HG03108 (cell line): ENCODE results near the gene STOML1.
A peak's percentile ranks its signal among the peaks of the same experiment; 100 is the strongest.
"Not testable (repeated sequence)": the region's sequence is repeated elsewhere in the genome, so short reads cannot be mapped to it uniquely, and the experiment has no call there.

ENCODE experiments used
- ATAC-seq: cut with Tn5 transposase; IDR thresholded peaks from one replicate; pipeline ENCODE4 v1.9.1; 2021; ENCODE audit warnings: moderate library complexity; ENCODE audit not compliant: unreplicated experiment

The STOML1 gene

DNA sequence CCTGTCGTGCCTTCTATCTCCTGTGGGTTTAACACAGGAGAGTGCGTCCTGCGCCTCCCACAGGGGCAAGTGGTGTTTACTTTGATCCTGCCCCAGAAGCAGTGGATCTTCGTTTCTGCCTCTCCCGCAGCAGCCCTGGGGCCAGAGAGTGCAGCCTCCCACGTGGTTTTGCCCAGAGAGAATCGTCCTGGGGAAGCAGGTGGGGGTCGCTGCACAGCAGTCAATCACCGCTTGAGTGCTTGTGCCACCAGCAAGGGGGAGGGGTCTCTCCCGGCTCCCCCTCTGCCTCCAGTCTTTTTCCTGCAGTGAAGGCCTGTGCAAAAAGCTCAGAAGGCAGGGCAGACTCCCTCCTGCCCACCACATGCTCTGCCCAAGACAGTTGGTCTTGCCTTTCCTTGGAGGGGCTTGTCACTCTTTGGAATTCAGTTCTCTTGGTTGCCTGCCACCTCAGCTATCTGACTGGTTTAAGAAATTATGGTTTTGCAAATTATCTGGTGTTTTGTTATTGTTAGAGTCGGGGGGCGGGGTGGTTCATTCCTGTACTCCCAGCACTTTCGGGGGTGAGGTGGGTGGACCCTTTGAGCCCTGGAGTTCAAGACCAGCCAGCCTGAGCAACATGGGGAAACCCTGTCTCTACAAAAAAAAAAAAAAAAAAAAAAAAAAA is 26.9 kb downstream of the STOML1 start:
- peak; percentile 15 for ATAC-seq

DNA sequence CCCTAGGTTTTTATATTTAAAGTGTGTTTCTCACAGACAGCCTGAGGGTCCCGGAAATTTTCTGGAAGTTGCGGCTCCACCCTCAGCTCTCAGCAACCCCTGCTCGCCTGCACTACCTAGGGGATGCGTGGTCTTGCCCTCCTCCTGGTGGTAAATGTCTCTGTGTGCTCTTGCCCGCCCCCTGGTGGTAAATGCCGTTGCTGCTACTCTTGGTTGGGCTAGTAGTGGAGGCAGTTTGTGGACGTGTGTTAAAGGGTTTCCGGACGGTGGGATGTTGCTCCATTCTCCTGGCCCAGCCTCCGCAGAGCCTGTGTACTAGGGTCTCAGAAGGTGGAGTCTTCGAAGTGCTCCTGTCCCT is 27.4 kb downstream of the STOML1 start:
- no peak for ATAC-seq

DNA sequence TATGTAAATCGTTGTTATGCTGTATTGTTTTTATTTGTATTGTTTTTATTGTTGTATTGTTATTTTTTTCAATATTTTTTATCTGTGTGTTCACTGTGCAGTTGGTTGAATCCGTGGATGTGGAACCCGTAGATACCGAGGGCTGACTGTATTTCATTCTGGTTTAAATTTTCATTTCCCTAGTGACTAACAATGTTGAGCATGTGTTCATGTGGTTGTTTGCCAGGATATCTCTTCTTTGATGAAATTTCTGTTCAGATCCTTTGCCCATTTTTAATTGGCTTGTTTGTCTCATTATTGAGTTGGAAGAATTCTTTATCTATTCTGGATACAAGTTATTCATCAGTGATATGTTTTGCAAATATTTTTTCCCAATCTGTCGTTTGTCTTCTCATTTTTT is 29.7 kb downstream of the STOML1 start:
- no peak for ATAC-seq

DNA sequence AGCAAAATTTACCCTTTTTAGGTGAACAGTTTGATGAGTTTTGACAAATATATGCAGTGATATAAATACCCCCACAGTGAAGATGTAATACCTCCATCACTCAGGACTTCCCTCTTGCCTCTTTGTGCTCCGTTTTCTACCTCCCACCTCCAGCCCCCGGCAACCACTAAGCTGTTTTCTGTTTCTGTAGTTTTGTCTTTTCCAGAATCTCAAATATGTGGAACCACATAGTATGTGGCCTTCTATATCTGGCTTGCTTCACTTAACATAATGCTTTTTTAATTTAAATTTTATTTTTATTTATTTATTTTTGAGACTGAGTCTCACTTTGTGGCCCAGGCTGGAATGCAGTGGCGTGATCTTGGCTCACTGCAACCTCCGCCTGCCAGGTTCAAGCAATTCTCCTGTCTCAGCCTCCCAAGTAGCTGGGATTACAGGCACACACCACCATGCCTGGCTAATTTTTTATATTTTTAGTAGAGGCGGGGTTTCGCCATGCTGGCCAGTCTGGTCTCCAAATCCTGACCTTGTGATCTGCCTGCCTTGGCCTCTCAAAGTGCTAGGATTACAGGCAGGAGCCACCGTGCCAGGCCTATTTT is 31.5 kb downstream of the STOML1 start:
- not testable (repeated sequence) for ATAC-seq

DNA sequence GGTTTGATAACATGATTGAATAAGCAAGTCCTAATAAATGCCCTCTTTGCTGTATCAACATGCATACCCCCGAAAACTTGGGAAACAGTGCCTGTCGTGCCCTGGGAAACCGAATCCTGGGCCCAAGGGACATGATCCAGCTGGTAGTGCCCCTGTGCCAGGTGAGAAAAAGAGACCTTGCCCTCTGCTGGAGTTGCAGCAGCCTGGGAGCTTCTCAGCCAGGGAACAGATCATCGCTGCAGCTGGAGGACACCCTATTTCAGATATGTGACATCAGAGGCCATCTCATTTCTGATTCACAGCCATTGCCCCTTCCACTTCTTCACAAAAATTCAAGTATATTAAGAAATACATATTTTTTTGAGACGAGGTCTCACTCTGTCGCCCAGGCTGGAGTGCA is 32.3 kb downstream of the STOML1 start:
- no peak for ATAC-seq

DNA sequence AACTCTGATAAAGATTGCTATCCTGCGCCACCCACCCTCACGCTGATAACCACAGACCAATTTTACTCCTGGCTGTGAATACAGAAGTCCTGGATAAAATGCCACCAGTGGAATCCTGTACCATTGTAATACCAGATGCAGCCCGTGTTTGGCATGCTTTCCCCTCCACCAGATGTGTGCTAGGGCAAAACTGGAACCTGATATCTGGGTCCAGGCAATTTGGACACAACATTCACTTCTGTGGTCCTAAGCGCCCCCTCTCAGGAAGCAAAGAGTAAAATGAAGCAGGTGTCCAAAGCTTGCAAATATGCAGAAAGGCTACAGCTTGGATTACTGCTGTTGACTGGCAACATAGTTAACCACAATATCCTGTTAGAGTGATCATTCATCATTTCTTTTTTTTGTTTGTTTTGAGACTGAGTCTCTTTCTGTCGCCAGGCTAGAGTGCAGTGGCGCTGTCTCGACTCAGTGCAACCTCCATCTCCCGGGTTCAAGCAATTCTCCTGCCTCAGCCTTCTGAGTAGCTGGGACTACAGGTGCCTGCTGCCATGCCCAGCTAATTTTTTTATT is 33.0 kb downstream of the STOML1 start:
- no peak for ATAC-seq

DNA sequence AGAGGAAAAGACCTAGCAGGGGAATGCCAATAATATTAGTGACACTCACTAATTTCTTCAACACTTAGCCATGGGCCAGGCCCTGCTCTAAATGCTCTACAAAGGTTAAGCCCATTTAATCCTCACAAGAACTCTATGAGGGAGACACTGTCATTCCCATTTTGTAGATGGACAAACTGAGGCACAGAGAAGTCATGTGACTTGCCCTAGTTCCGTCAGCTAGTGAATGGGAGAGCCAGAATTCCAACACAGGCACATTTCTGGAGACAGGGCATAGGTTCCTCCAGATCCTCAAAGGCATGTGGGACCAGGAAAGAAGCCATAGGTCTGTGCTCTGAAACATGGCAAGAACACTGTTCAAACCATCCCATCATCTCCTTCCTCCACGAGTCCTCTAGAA is 34.3 kb downstream of the STOML1 start:
- ATAC-seq, result no peak

DNA sequence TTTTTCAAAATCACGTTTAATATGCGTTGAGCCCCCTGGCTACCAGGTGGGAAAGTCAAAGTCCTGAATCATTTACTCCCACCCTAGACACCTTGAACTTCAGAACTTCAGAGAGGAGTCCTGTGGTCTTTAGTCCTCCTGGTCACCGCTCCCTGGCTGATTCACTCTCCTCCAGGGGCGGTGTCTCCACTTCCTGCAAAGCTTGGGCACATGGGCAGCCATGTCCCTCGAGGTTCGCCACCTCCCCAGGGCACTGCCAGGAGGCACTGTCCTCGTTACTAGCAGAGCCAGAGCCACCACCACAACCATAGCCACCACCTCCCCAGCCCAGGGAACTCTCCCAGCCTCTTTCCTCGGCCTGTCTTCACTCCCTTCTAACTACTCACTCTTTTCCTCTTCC is 34.8 kb downstream of the STOML1 start:
- no peak for ATAC-seq

DNA sequence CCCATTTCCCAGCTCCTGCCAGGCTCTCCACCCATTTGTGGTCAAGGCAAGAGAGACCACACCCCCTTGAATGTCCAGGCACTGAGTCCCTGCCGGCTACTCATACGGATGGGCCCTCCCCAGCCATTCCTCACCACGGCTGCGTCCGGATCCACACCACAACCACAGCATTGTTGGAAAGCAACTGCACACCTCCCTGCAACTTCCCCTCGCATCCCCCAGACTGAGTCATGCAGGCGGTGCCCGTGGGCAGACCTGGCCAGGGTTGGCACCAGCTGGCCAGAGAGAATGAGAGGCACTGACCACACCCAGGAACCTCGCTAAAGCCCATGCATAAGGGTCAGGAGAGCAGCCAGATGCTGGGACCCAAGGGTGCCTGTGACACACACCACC is 35.4 kb downstream of the STOML1 start:
- no peak for ATAC-seq

DNA sequence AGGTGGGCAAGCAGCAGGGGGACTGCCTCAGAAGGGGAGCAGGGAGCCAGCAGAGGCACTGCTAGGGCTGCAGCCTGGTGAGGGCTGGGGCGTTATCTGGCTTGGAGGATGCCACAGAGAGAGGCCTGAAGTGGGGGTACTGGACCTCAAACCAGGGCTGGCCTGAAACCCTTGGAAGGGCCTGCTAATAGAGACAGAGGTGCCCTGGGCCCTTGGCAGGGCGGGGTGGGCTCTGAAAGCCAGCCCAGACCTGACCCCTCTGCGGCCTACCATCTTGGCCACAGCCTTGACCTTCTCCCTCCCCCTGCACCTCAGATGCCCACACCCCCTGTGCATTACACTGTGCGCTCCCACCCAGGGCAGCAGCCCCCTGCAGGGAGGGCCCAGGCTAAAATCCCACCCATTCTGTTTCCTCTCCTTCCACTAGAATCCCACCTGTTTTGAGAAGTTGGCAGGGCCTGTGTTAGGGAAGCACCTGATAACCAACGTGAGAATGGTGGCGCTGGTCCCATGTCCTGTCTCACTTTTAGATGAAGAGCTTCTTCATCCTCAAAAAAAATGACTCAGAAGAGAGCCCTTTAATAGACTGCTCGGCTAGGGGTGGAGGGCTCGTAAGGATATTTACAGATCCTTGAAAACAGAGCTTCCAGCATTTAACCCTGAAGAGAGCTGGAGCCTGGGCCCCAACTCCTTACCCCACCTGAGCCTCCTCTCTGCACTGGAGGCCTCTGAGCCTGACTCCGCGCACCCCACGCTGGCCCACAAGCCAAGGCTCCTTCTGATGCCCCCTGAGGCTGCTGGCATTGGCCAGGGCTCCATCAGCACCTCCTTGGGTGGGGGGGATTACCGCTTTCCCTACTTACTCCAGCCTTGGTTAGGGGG is 36.0 kb downstream of the STOML1 start:
- no peak for ATAC-seq

DNA sequence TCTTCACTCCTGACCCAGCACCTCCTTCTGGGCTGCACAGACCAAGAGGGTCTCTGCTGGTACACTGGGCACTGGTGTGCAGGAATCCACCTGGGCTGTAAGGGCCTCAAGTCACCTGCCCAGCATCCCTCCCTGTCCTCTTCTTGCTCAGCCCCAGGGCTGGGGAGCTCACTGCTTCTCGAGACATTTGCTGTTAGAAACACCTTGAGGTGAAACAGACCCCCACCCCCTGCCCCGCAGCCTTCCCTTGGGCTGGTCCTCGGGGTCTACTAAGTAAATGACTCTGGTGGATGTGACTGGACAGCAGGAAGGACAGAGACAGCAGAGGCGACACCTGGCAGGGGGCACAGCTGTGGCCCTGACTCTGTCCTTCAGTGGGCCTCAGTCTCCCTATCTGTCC is 36.8 kb downstream of the STOML1 start:
- no peak for ATAC-seq

DNA sequence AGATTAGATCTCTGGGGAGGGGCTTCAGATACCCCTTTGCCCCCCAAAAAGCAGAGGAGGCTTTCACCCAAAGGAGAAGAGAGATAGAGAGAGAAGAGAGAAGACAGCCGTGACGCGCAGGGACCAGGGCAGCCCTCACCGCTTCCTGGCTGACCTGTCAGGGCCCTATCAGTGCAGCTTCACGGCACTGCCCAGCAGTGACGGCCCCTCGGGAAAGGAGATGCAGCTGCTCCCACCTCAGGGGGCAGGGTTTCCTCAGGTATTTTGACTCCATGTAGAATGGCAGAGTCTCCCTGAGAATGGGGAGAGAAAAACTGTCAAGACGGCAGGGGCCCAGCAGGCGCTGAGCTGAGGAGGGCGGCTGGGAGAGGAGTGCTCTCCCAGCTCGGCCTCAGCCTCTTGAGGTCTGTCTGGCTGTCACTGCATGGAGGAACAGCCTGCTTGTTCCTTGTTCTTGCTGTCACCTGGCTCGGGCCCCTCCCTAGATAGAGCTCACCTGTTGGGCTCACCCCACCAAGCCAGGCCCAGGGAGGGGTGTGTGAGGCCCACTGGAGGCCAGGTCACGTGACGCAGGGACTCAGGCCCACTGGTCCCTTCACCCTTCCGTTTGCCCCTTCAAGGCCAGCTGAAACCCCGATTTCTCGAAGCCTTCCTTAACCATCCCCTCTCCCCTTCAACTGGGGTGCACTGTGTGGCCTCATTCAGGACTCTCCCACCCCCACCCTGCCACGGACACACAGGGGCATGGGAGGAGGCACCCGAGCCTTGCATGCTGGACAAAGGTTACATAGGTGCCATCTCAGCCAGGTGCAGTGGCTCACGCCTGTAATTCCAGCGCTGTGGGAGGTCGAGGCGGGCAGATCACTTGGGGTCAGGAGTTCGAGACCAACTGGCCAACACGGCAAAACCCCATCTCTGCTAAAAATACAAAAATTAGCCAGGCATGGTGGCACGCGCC is 37.6 kb downstream of the STOML1 start:
- no peak for ATAC-seq

DNA sequence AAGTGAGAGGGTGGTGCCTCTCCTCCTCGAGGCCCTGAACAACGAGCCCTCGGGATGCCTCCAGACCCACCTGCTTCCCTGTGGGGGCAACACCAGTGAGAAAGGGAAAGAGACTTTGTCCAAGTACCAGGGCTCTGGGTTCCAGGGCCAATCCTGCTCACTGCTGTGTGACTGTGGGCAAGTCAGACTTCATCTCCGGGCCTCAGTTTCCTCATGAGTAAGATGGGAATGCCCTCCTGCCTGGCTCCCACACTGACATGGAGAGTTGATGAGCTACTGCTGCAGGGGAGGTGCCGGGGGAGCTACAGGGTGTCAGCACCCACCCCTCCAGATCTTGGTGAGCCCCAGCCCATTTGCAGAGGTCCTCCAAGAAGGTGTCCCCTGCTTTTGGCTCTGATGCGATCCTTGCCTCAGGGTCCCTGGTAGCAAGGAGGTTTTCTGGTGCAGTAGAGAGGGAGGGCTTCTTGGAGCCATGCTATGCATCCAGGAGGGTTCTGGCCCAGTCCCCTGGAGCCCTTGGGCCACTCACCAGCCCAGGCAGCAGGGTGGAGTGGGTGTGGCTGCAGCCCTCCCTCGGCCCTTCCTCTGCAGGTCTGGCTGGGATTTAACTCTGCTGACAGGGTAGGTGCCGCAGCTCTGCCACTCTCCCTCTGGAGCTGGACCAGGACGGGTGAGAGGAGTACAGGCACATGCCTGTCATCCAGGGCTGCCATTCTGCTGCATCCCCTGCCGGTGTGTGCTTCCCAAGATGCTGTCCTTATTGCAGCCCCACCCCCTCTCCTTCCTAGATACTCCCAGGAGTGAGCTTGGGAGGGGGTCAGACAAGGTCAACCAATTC is 39.0 kb downstream of the STOML1 start:
- ATAC-seq, result no peak

DNA sequence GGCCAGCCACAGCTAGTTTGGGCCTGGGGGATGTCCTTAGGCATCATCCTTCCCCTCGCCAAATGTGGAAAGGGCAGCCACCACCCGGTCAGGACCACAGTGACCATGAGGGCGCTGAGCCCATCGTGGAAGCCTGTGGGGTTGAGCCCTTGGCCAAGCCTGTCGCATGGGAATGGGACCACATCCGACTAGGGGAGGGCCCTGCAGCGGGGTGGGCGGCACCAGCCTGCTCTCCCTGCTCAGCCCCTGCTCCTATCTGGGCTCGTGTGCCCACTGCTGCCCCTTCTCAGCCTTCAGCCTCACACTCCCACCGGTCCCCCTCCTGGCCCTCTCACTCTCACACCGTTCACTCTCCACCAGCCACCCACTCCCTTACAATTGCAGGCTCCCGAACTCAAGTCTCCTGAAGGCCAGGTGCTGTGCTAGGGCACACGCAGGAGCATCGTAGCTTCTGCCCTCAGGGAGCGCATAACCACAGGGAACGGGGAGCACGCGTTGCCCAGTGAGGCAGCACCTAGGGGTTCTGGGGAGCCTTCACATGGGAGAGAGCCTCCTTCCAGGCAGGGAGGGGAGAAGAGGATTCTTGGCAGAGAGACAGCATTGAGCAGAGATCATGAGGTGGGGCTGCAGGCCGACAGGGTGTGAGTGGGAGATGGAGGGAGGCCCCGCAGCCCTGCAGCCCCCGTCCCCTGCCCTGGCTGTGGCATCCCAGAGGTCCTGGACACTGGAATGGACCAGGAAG is 39.8 kb downstream of the STOML1 start:
- ATAC-seq, result no peak

DNA sequence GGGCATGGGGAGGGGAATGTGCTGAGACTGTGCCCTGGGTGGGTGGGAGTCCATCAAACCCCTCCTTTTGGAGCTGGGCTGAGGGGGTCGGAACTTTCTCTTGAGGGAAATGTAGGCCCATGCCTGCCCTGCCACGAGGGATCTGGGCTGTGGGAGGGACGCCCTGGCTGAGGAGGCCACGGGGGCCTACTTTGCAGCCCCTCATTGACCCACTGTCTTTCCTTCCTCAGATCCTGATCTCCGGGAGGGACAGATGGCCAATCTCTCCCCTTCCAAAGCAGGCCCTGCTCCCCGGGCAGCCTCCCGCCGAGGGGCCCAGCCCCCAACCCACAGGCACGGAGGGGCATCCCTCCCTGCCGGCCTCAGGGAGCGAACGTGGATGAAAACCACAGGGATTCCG is 40.5 kb downstream of the STOML1 start:
- no peak for ATAC-seq

DNA sequence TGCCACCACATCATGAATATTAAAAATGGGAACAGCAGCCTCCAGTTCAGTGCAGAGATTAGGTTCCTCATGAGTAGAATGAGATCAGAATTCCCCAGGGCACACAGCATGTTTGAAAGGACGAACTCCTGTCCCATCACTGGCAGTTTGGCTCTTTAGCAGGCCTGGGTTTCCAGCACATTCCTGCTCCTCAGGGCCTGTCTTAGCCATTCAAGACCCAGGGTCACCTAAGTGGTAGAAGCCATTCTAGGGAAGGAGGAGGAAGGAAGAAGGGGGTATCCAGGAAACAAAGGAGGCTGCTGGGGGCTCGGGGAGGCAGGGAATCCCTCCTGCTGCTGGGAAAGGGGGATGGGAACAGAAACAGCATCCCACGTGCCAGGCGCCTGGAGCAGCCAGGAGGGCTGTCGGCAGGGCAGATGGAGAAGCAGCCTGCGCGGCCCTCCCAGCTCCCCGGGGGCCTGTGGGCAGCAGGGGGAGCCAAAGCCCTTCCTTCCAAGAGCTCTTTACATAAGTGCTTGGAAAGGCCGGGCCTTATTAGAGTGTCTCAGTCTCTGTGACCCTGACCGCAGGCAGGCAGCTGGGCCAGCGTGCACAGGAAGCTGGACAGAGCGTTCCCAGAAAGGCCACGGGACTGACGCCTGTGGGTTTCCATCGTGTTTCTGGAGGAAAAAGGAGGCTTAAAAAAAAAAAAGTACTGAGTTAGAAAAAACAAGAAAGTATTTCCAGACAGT is 41.1 kb downstream of the STOML1 start:
- no peak for ATAC-seq

DNA sequence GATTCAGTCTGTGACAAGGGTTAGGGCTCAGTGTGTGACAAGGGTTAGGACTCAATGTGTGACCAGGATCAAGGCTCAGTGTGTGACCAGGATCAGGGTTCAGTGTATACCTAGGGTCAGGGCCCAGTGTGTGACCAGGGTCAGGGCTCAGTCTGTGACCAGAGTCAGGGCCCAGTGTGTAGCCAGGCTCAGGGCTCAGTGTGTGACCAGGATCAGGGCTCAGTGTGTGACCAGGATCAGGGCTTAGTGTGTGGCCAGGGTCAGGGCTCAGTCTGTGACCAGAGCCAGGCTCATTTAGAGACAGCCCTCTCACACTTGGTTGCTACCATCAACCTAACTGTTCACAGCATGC is 41.6 kb downstream of the STOML1 start:
- ATAC-seq, result no peak

DNA sequence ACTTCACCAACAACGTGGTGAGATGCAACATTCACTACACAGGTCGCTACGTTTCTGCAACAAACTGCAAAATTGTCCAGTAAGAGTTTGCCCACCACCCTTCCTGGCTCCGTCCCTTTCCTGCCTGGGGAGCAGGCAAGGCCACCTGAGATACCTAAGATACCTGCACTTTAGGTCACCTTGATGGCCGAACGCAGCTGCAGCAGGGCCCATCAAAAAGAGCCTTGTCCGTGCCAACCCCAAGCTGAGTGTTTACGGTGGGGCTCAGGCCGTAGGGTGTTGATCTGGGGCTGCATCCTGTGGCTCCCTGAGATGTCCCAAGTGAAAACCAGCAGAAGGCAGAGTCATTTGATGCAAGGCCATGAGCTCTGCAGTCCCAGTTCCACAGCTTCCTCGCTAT is 42.6 kb downstream of the STOML1 start:
- ATAC-seq, result no peak

DNA sequence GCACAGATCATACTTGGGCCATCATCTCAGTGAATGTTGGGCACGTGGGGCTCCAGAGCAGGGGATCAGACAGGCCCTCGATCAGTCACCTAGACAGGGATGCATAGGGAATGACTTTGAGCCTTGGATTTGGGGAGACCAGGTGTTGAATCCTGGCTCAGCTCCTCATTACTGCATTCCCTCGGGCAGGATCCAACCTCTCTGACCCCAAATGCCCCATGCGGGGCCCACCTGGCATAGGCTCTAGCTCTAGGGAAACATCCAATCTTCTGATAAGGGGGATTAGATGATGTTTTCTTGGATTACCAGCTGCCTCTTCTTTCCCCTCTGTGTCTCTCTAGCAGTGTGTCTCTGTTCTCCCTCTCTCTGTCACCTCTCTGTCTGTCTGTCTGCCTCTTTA is 43.1 kb downstream of the STOML1 start:
- ATAC-seq, result no peak
